Skeletal muscle tissue (tissue), 4 donors: Measurements from ENCODE around the gene TIMP2. TPM values are rescaled to one million over a fixed set of nuclear protein-coding genes. Genes with fewer than 3 reads are reported as not detected.

Source experiments
- H3K27ac ChIP-seq: one replicate; pipeline ENCODE4 v1.7.0; 2013; ENCODE audit warnings: mild to moderate bottlenecking, low read depth, low read length, inconsistent platforms
- H3K27me3 ChIP-seq, 3 donors: one replicate each; pipeline ENCODE4 v1.7.0; 2013; ENCODE audit warnings: low read length in 3 of 3; ENCODE audit not compliant: control insufficient read depth in 3 of 3, insufficient read depth in 3 of 3
- H3K36me3 ChIP-seq, 3 donors: one replicate each; pipeline ENCODE4 v1.7.0; 2013; ENCODE audit warnings: low read length in 3 of 3; ENCODE audit not compliant: control insufficient read depth in 3 of 3, insufficient read depth in 3 of 3
- H3K4me1 ChIP-seq, 3 donors: one replicate each; pipeline ENCODE4 v1.7.0; 2013; ENCODE audit warnings: low read length in 3 of 3, mild to moderate bottlenecking in 3 of 3; ENCODE audit not compliant: control insufficient read depth in 3 of 3, insufficient read depth in 3 of 3
- H3K4me3 ChIP-seq, 3 donors: one replicate each; pipeline ENCODE4 v1.7.0; 2013; ENCODE audit warnings: low read length in 3 of 3
- H3K9ac ChIP-seq, 3 donors: one replicate each; pipeline ENCODE4 v1.7.0; 2013; ENCODE audit warnings: low read length in 3 of 3, mild to moderate bottlenecking in 3 of 3, moderate library complexity in 2 of 3, low read depth in 1 of 3
- H3K9me3 ChIP-seq, 3 donors: one replicate each; pipeline ENCODE4 v1.7.0; 2013; ENCODE audit warnings: low read length in 3 of 3; ENCODE audit not compliant: control insufficient read depth in 3 of 3
- total RNA-seq: library from RNA; depleted of rRNA; stranded (reverse); fragments of >200 nt; gene quantifications from one replicate; pipeline ENCODE4 v1.2.3, GENCODE V29; 2014
- donor health status: Osteomylitis.

The TIMP2 gene
- total RNA-seq, 1 donor from 2014 or later, result 39.7 TPM

DNA sequence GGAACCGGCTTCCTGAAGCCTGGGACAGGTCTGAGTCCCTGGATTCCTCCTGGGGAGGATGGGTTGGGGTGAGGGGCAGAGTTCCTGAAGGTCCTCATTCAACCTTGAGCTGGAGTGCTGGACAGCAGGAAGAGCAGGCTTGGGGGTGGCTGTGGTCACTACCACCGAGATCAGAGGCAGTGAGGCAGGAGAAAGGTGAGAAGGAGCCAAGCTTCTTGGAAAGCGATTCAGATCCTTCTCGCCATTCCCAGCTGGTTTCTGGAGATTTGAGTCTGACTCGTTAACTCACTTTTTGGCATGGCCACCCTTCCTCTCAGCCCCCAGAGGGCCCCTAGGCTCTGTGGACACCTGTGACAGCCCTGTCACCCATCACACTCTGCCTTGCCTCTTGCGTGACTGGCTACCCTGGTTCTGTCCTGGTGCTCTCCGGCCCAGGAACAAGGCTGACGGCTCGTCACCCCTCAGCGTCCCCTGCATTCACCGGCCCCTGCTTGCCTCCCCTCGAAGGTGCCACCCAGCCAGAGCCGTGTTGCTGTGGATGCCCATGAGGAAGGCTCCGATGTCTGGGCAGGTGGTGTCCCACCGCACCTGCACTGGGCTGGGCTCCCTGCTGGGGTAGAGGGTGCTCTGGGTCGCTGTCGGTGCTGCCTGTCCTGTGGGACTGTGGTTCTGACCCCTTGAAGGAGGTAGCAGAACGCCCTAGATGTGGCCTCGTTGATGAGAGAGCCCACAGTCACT lies 9.7 kb upstream of the TIMP2 start:
- H3K9ac ChIP-seq, result peak overlapping the region; percentile 59 to 72 (median 68)

DNA sequence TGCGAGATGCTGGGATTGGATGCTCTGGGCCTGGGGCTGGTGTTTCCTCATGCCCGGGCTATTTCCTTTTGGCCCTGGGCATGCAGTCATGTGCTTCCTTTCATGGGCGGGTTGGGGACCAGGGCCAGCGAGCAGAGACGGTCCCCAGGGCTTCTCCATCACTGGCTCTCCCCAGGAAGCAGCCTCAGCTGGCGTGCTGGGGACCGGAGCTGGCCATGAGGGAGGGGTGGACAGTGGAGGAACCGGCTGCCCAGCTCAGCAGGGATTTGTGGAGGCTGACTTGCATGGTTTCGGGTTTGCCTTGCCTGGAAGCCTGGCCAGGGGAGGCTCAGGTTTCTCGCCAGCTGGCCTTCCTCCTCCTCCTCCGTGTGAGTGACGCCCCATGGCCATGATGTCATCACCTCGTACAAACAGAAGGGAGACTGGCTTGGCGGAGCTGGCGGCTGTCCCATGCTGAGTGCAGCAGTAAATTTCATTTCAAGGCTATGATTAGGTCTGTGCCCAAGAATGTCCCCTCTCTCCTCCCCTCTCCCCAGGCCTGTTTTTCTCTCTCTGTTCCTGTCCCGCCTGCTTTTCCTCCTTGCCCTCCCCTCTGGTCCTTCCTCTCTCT lies 8.9 kb upstream of the TIMP2 start:
- Histone ChIP-seq H3K4me3 (peak overlapping the region; percentile 43 to 62 (median 56)), H3K9me3 (no peaks in the 10 kb centered on the region), H3K27me3 (peaks cover 0 to 11% (median 8%) of the 10 kb centered on the region in 3 donors), H3K27ac (peak overlapping the region; percentile 85), H3K4me1 (peaks cover 30 to 40% (median 31%) of the 10 kb centered on the region in 3 donors), H3K9ac (peak overlapping the region; percentile 59 to 72 (median 68)), H3K36me3 (no peaks in the 10 kb centered on the region)

More for the DNA sequence above, 9.7 kb upstream of the TIMP2 start:
- H3K4me1 ChIP-seq, result peaks cover 33 to 47% (median 38%) of the 10 kb centered on the region in 3 donors
- H3K4me3 ChIP-seq, result peak overlapping the region; percentile 43 to 62 (median 56)
- H3K27ac ChIP-seq, result peak overlapping the region; percentile 85
- peaks cover 0 to 6% (median 4%) of the 10 kb centered on the region in 3 donors for H3K27me3 ChIP-seq
- H3K36me3 ChIP-seq, result no peaks in the 10 kb centered on the region
- H3K9me3 ChIP-seq, result no peaks in the 10 kb centered on the region

DNA sequence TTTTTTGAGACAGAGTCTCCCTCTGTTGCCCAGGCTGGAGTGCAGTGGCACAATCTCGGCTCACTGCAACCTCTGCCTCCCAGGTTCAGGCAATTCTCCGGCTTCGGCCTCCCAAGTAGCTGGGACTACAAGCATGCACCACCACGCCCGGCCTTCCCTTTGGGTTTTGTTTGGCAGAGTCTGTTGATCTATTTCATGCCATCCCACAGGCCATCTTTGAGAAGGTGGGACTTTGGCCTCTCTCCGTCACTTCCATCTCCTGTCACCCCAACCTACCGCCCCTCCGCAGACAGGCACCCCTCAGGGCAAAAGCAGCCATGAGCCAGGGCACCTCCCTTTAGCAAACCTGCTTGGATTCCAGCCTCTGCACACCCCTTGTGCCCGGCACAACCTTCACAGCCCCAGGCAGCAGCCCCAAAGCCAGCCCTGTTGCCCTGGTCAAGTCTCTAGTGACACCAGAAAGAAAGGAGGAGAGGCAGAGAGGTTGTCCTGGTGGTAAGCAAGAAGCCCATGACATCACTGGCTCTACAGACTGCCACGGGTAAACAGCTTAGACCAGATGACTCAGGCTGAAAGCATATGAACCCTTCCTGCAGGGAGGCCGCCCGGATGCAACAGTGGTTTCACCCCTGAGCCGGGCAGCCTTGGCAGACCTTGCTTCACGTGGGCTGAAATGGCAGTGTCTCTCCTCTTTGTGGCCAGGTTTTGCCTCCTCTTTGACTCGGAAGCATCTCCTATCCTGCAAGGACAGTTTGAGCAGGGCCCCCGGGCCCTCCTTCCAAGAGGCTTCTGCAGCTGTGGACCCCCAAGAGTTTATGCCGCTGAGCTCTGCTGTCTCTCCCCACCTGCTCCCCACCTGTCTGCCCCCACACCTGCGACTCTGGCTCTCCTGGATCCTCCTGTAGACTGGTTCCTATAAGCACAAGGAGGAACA lies 8.1 kb upstream of the TIMP2 start:
- Histone ChIP-seq H3K4me1 (peaks cover 30 to 39% (median 31%) of the 10 kb centered on the region in 3 donors), H3K9ac (peak overlapping the region in 2 of 3 donors; percentile 2 to 68), H3K9me3 (no peaks in the 10 kb centered on the region), H3K4me3 (peak overlapping the region in 2 of 3 donors; percentile 43 to 56), H3K36me3 (no peaks in the 10 kb centered on the region), H3K27ac (peak overlapping the region; percentile 85), H3K27me3 (peaks cover 0 to 11% (median 8%) of the 10 kb centered on the region in 3 donors)

DNA sequence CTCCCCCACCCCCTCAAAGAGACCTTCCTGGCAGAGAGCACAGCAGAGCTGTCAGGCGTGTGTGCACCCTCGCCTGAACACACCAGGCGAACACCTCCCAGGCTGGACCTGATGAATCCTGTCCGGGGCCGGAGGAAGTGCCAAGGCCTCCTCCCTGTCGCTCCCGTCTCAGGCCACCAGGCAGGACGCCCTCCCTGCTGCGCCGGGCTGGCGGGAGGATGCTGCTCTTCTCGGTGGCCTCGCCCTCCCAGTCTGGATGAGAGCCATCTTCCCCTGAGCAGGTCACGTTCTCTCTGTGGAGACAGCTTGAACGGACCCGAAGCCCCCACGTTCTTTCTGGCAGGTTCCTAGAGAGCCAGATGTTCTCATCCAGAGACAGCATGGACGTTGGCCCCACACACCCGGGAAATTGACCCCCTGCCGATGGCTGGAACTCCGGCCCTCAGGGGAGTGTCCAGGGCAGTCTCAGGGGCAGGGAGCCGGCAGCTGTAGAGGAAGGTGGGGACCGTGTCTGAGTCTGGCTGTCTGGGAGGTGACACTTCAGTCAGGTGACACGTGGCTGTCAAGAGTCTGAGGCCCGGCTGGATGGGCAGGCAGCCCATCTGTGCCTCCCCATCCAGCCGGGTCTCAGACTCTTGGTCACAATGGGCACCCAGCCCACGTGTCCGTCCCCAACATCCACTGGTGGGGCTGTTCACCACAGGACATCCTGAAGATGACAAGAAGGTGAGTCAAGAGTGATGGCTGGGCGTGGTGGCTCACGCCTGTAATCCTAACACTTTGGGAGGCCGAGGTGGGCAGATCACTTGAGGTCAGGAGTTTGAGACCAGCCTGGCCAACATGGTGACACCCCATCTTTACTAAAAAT lies 5.0 kb upstream of the TIMP2 start:
- H3K9me3 ChIP-seq, result no peaks in the 10 kb centered on the region
- no peaks in the 10 kb centered on the region for H3K36me3 ChIP-seq
- peaks cover 10 to 18% (median 11%) of the 10 kb centered on the region in 3 donors for H3K27me3 ChIP-seq
- peaks cover 23 to 33% (median 26%) of the 10 kb centered on the region in 3 donors for H3K4me1 ChIP-seq
- H3K9ac ChIP-seq, result no peak overlapping the region
- H3K4me3 ChIP-seq, result no peak overlapping the region
- H3K27ac ChIP-seq, result no peak overlapping the region

DNA sequence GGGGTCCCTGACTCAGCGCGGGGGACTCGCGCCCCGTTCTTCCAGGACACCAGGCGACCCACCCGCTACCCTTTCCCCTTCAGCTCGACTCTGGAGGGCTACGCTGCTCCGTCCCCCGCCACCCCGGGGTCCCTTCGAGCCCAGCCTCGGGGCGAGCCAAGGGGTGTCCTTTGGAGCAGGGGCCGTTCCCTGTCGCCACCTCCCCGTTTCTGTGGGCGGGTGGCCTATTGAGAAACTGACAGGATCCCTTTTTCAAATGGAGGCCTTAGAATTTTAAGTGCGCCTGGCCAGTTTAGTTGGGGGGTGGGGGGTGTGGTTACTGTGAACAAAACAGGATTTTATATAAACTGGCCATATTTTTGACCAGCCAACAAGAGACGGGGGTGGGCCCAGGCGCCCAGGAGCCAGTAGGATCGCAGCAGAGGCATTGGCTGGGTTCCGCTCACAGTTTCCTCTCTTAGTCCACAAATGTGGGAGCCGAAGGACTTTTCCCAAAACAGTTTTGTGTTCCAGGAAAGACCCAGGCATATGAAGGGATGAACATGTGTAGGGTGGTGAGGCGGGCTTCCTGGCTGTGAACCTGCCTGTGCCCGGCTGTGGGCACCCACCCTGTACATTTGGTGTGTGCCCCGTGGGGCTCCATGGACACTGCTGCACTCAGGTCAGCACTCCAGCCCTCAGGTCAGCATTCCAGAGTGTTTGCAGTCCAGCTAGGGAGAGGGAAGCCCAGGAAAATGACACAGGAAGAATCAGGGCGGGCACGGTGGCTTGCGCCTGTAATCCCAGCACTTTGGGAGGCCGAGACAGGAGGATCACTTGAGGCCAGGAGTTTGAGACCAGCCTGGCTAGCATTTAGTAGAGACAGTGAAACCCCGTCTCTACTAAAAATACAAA lies 722 bp upstream of the TIMP2 start:
- Histone ChIP-seq H3K9ac (peak overlapping the region; percentile 3 to 64 (median 64)), H3K27me3 (peaks cover 10 to 26% (median 11%) of the 10 kb centered on the region in 3 donors), H3K36me3 (no peaks in the 10 kb centered on the region), H3K4me1 (peaks cover 14 to 27% (median 25%) of the 10 kb centered on the region in 3 donors), H3K27ac (peak overlapping the region; percentile 83), H3K9me3 (no peaks in the 10 kb centered on the region), H3K4me3 (peak overlapping the region; percentile 27 to 61 (median 43))

DNA sequence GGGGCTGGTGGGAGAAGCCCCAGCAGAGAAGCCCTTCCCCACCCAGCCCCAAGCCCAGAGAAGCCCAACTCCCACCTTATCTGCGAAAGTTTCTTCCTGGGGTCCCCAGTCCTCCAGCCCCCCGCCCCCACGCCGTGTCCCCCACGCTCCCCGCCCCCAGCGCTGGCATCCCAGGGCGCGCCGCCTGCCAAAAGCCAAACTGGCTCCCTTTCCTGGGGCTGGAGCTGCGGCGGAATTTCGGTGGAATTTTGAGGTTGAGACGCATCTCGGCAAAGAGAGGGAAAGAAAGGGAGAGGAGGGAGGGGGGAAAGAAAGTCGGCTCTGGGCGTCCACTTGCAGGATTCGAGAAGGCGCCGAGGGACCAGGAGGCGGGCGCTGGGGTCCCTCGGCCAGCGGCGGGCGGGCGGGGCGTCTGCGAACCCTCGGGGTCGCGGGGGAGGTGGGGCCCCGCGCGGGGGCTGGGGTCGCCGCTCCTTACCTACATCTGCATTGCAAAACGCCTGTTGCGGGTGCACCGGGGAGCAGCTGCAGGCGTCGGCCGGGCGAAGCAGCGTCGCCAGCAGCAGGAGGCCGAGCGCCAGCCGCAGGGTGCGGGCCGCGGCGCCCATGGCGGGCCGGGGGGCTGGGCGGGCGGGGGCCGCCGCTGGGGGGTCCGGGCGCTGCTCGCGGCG lies 571 bp downstream of the TIMP2 start:
- Histone ChIP-seq H3K4me1 (peaks cover 23 to 33% (median 32%) of the 10 kb centered on the region in 3 donors), H3K36me3 (no peaks in the 10 kb centered on the region), H3K27me3 (peaks cover 5 to 19% (median 10%) of the 10 kb centered on the region in 3 donors), H3K27ac (peak overlapping the region; percentile 30), H3K4me3 (peak overlapping the region; percentile 64 to 67 (median 65)), H3K9me3 (no peaks in the 10 kb centered on the region), H3K9ac (peak overlapping the region in 2 of 3 donors; percentile 65 to 73)

DNA sequence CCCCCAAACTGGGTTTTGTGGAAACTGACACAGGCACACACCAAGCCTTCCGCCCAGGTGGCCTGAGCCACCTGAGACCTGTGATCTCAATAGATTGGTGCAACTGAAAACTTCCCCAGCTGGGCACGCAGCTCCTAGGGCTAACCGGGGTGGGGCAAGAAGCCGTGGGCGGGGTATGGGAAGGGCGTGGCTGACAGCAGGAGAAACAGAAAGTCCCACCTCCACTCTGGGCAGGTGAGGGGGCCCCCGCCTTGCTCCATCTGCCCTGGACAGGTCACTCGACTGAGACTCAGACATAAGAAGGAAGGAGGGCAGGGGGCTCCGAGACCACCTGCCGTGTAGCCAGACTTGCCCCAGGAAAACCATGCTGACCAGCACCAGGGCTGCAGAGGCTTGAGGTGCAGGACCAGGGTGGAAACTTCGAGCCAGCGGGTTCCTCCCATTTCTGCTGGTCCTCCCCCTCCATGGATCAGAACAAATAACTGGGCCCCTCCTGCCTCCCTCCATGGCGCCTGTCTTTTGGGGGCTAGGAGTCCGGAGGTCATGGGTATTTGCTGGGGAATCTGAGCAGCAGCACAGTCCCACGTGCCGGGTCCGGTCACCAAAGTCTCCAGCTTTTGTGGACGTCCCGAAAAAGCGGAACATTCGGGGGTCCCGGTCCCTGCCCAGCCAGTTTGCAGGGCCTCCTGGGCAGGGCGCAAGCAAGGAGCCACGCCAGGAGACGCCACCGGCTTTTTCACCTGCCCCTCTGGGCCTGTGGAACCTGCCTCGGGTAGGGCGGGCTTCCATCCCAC lies 1.3 kb downstream of the TIMP2 start:
- Histone ChIP-seq H3K27me3 (peaks cover 3 to 17% (median 10%) of the 10 kb centered on the region in 3 donors), H3K36me3 (no peaks in the 10 kb centered on the region), H3K9ac (peak overlapping the region; percentile 23 to 73 (median 65)), H3K9me3 (no peaks in the 10 kb centered on the region), H3K4me1 (peaks cover 23 to 36% (median 35%) of the 10 kb centered on the region in 3 donors), H3K27ac (peak overlapping the region; percentile 30), H3K4me3 (peak overlapping the region; percentile 64 to 67 (median 65))
